GM12873 (cell line): Measurements from ENCODE around the gene TSC22D4.

ENCODE experiments used
- CTCF ChIP-seq: IDR thresholded peaks from 2 replicates; pipeline ENCODE4 v1.5.1; 2012; ENCODE audit warnings: low read depth, mild to moderate bottlenecking, moderate library complexity, low read length, control low read depth; ENCODE audit not compliant: insufficient read depth; ENCODE audit errors: missing control alignments

TSC22D4 gene

GRCh38 chr7:100437150-100438100 lies 41.6 kb downstream of the TSC22D4 start:
- no peak for TF ChIP-seq CTCF

GRCh38 chr7:100435401-100436304 lies 43.4 kb downstream of the TSC22D4 start:
- no peak for TF ChIP-seq CTCF

GRCh38 chr7:100434297-100435144 lies 44.5 kb downstream of the TSC22D4 start:
- TF ChIP-seq CTCF, result no peak

- TF ChIP-seq CTCF, result no peak
Observed at GRCh38 chr7:100433592-100434296, 45.3 kb downstream of the TSC22D4 start.

- TF ChIP-seq CTCF, result no peak
Observed at GRCh38 chr7:100433276-100433591, 45.8 kb downstream of the TSC22D4 start.

- TF ChIP-seq CTCF, result no peak
Observed at GRCh38 chr7:100432621-100433275, 46.3 kb downstream of the TSC22D4 start.
